WTC11 (cell line): ENCODE data around the gene GUCY1B1. TPM values are rescaled to one million over a fixed set of nuclear protein-coding genes. Genes with fewer than 3 reads are reported as not detected.

ENCODE experiments used
- ATAC-seq: fragments of 200-7000 bp; cut with Tn5 transposase; 2 replicates; pipeline ENCODE4 v1.10.0; 2021; ENCODE audit warnings: mild to moderate bottlenecking, moderate library complexity
- CTCF ChIA-PET: fragments of 300-600 bp; sonication (Branson Sonifier 250); formaldehyde crosslinking; loops from one replicate; lab custom pipeline; 2021; ENCODE audit warnings: antibody characterized with exemption; lab: Charles Lee
- POLR2A ChIA-PET: fragments of 350-600 bp; sonication (Branson Sonifier 250); formaldehyde crosslinking; loops from one replicate; lab custom pipeline; 2021; ENCODE audit warnings: antibody characterized with exemption; lab: Charles Lee
- DNase-seq: peaks from one replicate; pipeline ENCODE4 v3.0.0; 2021; ENCODE audit warnings: low spot score
- H3K27ac Mint-ChIP-seq: 2 replicates; pipeline ENCODE4 v1.8.0; 2021; ENCODE audit warnings: mixed read lengths
- H3K27me3 Mint-ChIP-seq: 2 replicates; pipeline ENCODE4 v1.8.0; 2021; ENCODE audit warnings: low read depth, mild to moderate bottlenecking, moderate library complexity, mixed read lengths
- H3K36me3 Mint-ChIP-seq: 2 replicates; pipeline ENCODE4 v1.8.0; 2021; ENCODE audit warnings: mixed read lengths
- H3K4me1 Mint-ChIP-seq: 2 replicates; pipeline ENCODE4 v1.8.0; 2022; ENCODE audit warnings: mixed read lengths
- H3K4me3 Mint-ChIP-seq: 2 replicates; pipeline ENCODE4 v1.8.0; 2021; ENCODE audit warnings: mild to moderate bottlenecking, moderate library complexity, mixed read lengths
- H3K9me3 Mint-ChIP-seq: 2 replicates; pipeline ENCODE4 v1.8.0; 2021; ENCODE audit warnings: mixed read lengths
- CBFB ChIP-seq: sonication (generic); formaldehyde crosslinking; IDR thresholded peaks from 2 replicates; pipeline ENCODE4 v1.8.1; 2022; ENCODE audit warnings: mild to moderate bottlenecking, low read depth, missing genetic modification reagents
- CDX4 ChIP-seq: fragments of 250-450 bp; sonication (Bioruptor Pico); IDR thresholded peaks from 2 replicates; pipeline ENCODE4 v1.9.0; 2021; ENCODE audit warnings: moderate library complexity, mild to moderate bottlenecking, inconsistent platforms, borderline replicate concordance
- CTCF ChIP-seq: fragments of 200-600 bp; IDR thresholded peaks from 2 replicates; pipeline ENCODE4 v1.8.0; 2022; ENCODE audit warnings: antibody characterized with exemption
- ELF4 ChIP-seq: sonication (generic); formaldehyde crosslinking; IDR thresholded peaks from 2 replicates; pipeline ENCODE4 v1.8.1; 2022; ENCODE audit warnings: low read depth, mild to moderate bottlenecking, moderate library complexity, missing genetic modification reagents
- ESRRA ChIP-seq: sonication (generic); formaldehyde crosslinking; IDR thresholded peaks from 2 replicates; pipeline ENCODE4 v1.8.1; 2022; ENCODE audit warnings: mild to moderate bottlenecking, missing genetic modification reagents, borderline replicate concordance
- ETV6 ChIP-seq: sonication (generic); formaldehyde crosslinking; IDR thresholded peaks from 2 replicates; pipeline ENCODE4 v1.8.1; 2022; ENCODE audit warnings: mild to moderate bottlenecking, missing genetic modification reagents
- GABPB1 ChIP-seq: sonication (generic); formaldehyde crosslinking; IDR thresholded peaks from 2 replicates; pipeline ENCODE4 v1.8.1; 2023; ENCODE audit warnings: mild to moderate bottlenecking, missing genetic modification reagents
- HMGA2 ChIP-seq: fragments of 250-450 bp; sonication (Bioruptor Pico); IDR thresholded peaks from 2 replicates; pipeline ENCODE4 v1.4.0; 2021; ENCODE audit warnings: mild to moderate bottlenecking, moderate library complexity
- KAT7 ChIP-seq: sonication (generic); formaldehyde crosslinking; IDR thresholded peaks from 2 replicates; pipeline ENCODE4 v1.8.1; 2023; ENCODE audit warnings: missing genetic modification reagents, mild to moderate bottlenecking, borderline replicate concordance
- MLX ChIP-seq: sonication (generic); formaldehyde crosslinking; IDR thresholded peaks from 2 replicates; pipeline ENCODE4 v1.8.1; 2023; ENCODE audit warnings: mild to moderate bottlenecking, missing genetic modification reagents, moderate library complexity
- NFATC4 ChIP-seq: fragments of 250-450 bp; sonication (Bioruptor Pico); IDR thresholded peaks from 2 replicates; pipeline ENCODE4 v1.9.0; 2021; ENCODE audit warnings: mild to moderate bottlenecking
- NFE2L1 ChIP-seq: sonication (generic); formaldehyde crosslinking; IDR thresholded peaks from 2 replicates; pipeline ENCODE4 v1.8.1; 2023; ENCODE audit warnings: missing genetic modification reagents
- OVOL2 ChIP-seq: fragments of 250-450 bp; sonication (Bioruptor Pico); IDR thresholded peaks from 2 replicates; pipeline ENCODE4 v1.9.0; 2021; ENCODE audit warnings: mild to moderate bottlenecking, borderline replicate concordance
- PRDM15 ChIP-seq: sonication (generic); formaldehyde crosslinking; IDR thresholded peaks from 2 replicates; pipeline ENCODE4 v1.8.0; 2022; ENCODE audit warnings: missing genetic modification reagents
- RELA ChIP-seq: sonication (generic); formaldehyde crosslinking; IDR thresholded peaks from 2 replicates; pipeline ENCODE4 v1.8.1; 2022; ENCODE audit warnings: missing genetic modification reagents, mild to moderate bottlenecking, borderline replicate concordance
- SMAD3 ChIP-seq: sonication (generic); formaldehyde crosslinking; IDR thresholded peaks from 2 replicates; pipeline ENCODE4 v1.8.0; 2022; ENCODE audit warnings: missing genetic modification reagents, mild to moderate bottlenecking, borderline replicate concordance
- TEAD1 ChIP-seq: sonication (generic); formaldehyde crosslinking; IDR thresholded peaks from 2 replicates; pipeline ENCODE4 v1.8.0; 2022; ENCODE audit warnings: mild to moderate bottlenecking, missing genetic modification reagents
- ZNF138 ChIP-seq: sonication (generic); formaldehyde crosslinking; conservative IDR thresholded peaks from 2 replicates; pipeline ENCODE4 v1.8.1; 2022; ENCODE audit warnings: mild to moderate bottlenecking, moderate library complexity, missing genetic modification reagents
- ZNF532 ChIP-seq: fragments of 250-450 bp; sonication (Bioruptor Pico); IDR thresholded peaks from 2 replicates; pipeline ENCODE4 v1.9.0; 2021; ENCODE audit warnings: mild to moderate bottlenecking, borderline replicate concordance
- total RNA-seq: library from RNA; stranded (reverse); gene quantifications from 3 replicates; pipeline ENCODE4 v1.2.3, GENCODE V29; 2021

The GUCY1B1 gene
- total RNA-seq, 1 experiment from 2014 or later = 12.7 TPM

- ChIA-PET POLR2A (no interaction called here), CTCF (interaction anchor here (1.3 kb wide), 1 partner anchor 13 kb away, joined by 3 read pairs; no protein-coding TSS in a partner anchor)
- TF ChIP-seq OVOL2 (CRISPR knock-in tag) (no peak), RELA (CRISPR knock-in tag) (no peak), HMGA2 (CRISPR knock-in tag) (no peak), GABPB1 (CRISPR knock-in tag) (no peak), TEAD1 (CRISPR knock-in tag) (no peak), ETV6 (CRISPR knock-in tag) (no peak), SMAD3 (CRISPR knock-in tag) (no peak), ELF4 (CRISPR knock-in tag) (no peak), CDX4 (CRISPR knock-in tag) (no peak), ESRRA (CRISPR knock-in tag) (no peak), CTCF (no peak), KAT7 (CRISPR knock-in tag) (no peak), ZNF138 (CRISPR knock-in tag) (no peak)
- Mint-ChIP-seq H3K4me3 (no peak overlapping the region), H3K27me3 (no peaks in the 10 kb centered on the region), H3K4me1 (peaks cover 3% of the 10 kb centered on the region; the same call in 1 of the 2 replicates), H3K9me3 (peaks cover 4% of the 10 kb centered on the region; the same call in 1 of the 2 replicates), H3K27ac (no peak overlapping the region), H3K36me3 (no peaks in the 10 kb centered on the region)
- ATAC-seq (no peak), DNase-seq (no peak)
Observed at GRCh38 chr4:155734951-155735350, 23.9 kb upstream of the GUCY1B1 start.

- H3K36me3 Mint-ChIP-seq = no peaks in the 10 kb centered on the region
- H3K4me1 Mint-ChIP-seq = peaks cover 3% of the 10 kb centered on the region; the same call in 1 of the 2 replicates
- TF ChIP-seq NFE2L1 (no peak), HMGA2 (CRISPR knock-in tag) (no peak), NFATC4 (CRISPR knock-in tag) (no peak), MLX (CRISPR knock-in tag) (no peak), CBFB (CRISPR knock-in tag) (no peak), GABPB1 (CRISPR knock-in tag) (no peak)
- ATAC-seq (no peak), DNase-seq (no peak)
- CTCF ChIA-PET = interaction anchor here (1.3 kb wide), 1 partner anchor 12 kb away, joined by 3 read pairs; no protein-coding TSS in a partner anchor
- H3K4me3 Mint-ChIP-seq = no peak overlapping the region
- H3K27me3 Mint-ChIP-seq = no peaks in the 10 kb centered on the region
- H3K27ac Mint-ChIP-seq = no peak overlapping the region
- POLR2A ChIA-PET = no interaction called here
- H3K9me3 Mint-ChIP-seq = peaks cover 4% of the 10 kb centered on the region; the same call in 1 of the 2 replicates
Observed at GRCh38 chr4:155735496-155735895, 23.3 kb upstream of the GUCY1B1 start.

- no peak for ATAC-seq
- DNase-seq = no peak
- Mint-ChIP-seq H3K4me3 (no peak overlapping the region), H3K27ac (no peak overlapping the region), H3K36me3 (no peaks in the 10 kb centered on the region), H3K4me1 (peaks cover 3% of the 10 kb centered on the region; the same call in 1 of the 2 replicates), H3K9me3 (peaks cover 12% of the 10 kb centered on the region; the same call in 1 of the 2 replicates), H3K27me3 (no peaks in the 10 kb centered on the region)
- ChIA-PET POLR2A (no interaction called here), CTCF (no interaction called here)
- TF ChIP-seq ZNF532 (CRISPR knock-in tag) (no peak), PRDM15 (CRISPR knock-in tag) (no peak)
Observed at GRCh38 chr4:155738548-155738947, 20.3 kb upstream of the GUCY1B1 start.
